ENCODE data around the gene CUL3. TPM values are rescaled to one million over a fixed set of nuclear protein-coding genes. Genes with fewer than 3 reads are reported as not detected.

The CUL3 gene
- total RNA-seq, 1 experiment from 2014 or later = 140 TPM

DNA sequence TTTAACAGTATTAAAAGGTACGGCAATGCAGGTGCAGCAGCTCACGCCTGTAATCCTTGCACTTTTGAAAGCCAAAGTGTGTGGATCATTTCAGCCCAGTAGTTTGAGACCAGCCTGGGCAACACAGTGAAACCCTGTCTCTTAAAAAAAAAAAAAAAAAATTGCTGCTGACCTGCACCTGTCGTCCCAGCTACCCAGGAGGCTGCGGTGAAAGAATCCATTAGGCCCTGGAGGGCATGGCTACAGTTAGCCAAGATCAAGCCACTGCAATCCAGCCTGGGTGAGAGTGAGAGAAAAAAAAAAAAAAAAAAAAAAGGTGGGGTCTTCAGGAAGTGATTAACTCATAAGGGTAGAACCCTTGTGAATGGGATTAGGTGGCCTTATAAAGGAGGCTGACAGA lies 12.8 kb downstream of the CUL3 start:
- CTCF ChIA-PET = no interaction called here
- Histone ChIP-seq H3K4me1 (ENCODE audit: insufficient read depth, low read length, poor library complexity, severe bottlenecking) (peaks cover 71% of the 10 kb centered on the region), H3K4me3 (ENCODE audit: low read depth, low read length, poor library complexity, severe bottlenecking) (no peak overlapping the region), H3K27me3 (replicated peaks; ENCODE audit: insufficient read depth, low read depth, low read length, poor library complexity) (no peaks in the 10 kb centered on the region), H3K9me3 (ENCODE audit: low read depth, low read length, poor library complexity, severe bottlenecking) (no peaks in the 10 kb centered on the region), H3K36me3 (ENCODE audit: insufficient read depth, low read length, poor library complexity, severe bottlenecking) (no peaks in the 10 kb centered on the region), H3K27ac (ENCODE audit: low read depth, low read length, poor library complexity, severe bottlenecking) (no peak overlapping the region)
- DNase-seq (ENCODE audit: low spot score) = no peak
- POLR2A ChIA-PET (ENCODE audit: low non-redundant PET) = no interaction called here
- intact Hi-C loops (cut with micrococcal nuclease; ENCODE audit: unreplicated experiment) = no loop called here
- TF ChIP-seq, protein P1, sequence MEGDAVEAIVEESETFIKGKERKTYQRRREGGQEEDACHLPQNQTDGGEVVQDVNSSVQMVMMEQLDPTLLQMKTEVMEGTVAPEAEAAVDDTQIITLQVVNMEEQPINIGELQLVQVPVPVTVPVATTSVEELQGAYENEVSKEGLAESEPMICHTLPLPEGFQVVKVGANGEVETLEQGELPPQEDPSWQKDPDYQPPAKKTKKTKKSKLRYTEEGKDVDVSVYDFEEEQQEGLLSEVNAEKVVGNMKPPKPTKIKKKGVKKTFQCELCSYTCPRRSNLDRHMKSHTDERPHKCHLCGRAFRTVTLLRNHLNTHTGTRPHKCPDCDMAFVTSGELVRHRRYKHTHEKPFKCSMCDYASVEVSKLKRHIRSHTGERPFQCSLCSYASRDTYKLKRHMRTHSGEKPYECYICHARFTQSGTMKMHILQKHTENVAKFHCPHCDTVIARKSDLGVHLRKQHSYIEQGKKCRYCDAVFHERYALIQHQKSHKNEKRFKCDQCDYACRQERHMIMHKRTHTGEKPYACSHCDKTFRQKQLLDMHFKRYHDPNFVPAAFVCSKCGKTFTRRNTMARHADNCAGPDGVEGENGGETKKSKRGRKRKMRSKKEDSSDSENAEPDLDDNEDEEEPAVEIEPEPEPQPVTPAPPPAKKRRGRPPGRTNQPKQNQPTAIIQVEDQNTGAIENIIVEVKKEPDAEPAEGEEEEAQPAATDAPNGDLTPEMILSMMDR (conservative IDR thresholded peaks at IDR 0.05; ENCODE audit: low read depth, low read length) = no peak
- TF ChIP-seq EZH2 (IDR thresholded peaks at IDR 0.05; ENCODE audit: borderline replicate concordance, low read depth, low read length, poor library complexity, severe bottlenecking) = no peak
- BruUV-seq (replicated peaks) = no TSS peak

DNA sequence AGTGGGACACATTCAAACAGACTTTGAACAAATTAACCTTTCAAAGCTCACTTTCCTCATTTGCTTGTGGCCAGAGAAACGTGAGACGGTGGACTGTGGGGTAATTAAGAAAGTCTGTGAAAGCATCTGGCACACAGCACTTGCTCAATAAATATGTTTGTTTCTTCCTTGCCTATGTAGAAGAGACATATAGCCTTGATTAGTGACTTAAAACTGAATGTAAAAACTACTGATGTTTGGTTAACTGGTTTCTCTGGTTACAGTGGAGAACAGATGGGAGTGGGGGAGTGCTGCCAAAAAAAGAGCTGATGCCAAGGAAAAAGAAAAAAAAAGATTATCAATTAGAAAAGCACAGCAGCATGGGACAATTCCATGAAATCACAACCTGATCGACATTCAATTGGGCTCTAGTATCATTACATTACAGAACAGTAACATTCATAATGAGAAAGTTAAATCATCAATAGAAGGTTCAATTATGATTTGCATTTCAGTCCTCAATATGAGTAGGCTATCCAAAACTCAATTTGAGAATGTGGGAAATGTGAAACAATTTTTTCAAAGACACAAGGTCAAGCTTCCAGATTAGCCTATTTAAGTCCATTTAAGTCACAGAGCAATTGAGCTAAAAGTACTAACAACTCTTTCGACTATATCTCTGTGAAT lies 14.7 kb downstream of the CUL3 start:
- no peak for TF ChIP-seq EZH2 (IDR thresholded peaks at IDR 0.05; ENCODE audit: borderline replicate concordance, low read depth, low read length, poor library complexity, severe bottlenecking)
- TF ChIP-seq, protein P1 (conservative IDR thresholded peaks at IDR 0.05; ENCODE audit: low read depth, low read length) = no peak
- no peak for DNase-seq (ENCODE audit: low spot score)
- ChIA-PET CTCF (no interaction called here), POLR2A (ENCODE audit: low non-redundant PET) (interaction anchor here (0.5 kb wide), 1 partner anchor 15 kb away, joined by 4 read pairs; no protein-coding TSS in a partner anchor)
- intact Hi-C loops (cut with micrococcal nuclease; ENCODE audit: unreplicated experiment) = no loop called here
- H3K4me3 ChIP-seq (ENCODE audit: low read depth, low read length, poor library complexity, severe bottlenecking) = no peak overlapping the region
- H3K4me1 ChIP-seq (ENCODE audit: insufficient read depth, low read length, poor library complexity, severe bottlenecking) = peaks cover 55% of the 10 kb centered on the region
- H3K36me3 ChIP-seq (ENCODE audit: insufficient read depth, low read length, poor library complexity, severe bottlenecking) = no peaks in the 10 kb centered on the region
- H3K9me3 ChIP-seq (ENCODE audit: low read depth, low read length, poor library complexity, severe bottlenecking) = peaks cover 6% of the 10 kb centered on the region
- H3K27ac ChIP-seq (ENCODE audit: low read depth, low read length, poor library complexity, severe bottlenecking) = no peak overlapping the region
- no peaks in the 10 kb centered on the region for H3K27me3 ChIP-seq (replicated peaks; ENCODE audit: insufficient read depth, low read depth, low read length, poor library complexity)
- BruUV-seq (replicated peaks) = no TSS peak

DNA sequence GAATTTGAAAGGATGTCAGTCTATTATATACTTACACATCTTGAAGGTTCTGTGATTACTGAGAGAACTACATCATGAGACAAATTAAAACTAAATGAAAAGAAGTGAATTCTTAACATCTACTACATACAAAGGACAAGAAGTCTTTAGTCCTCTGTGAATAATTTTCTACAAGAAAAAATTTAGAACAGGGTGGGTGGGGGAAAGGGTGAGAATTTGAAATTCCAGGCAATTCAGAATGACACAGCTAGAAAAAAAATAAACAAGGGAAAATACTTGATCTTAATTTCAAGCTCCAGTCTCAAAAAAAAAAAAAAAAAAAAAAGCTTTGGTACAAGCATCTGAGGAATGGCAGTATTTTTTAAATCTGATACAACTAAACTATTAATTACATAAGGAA lies 15.5 kb downstream of the CUL3 start:
- no peak for TF ChIP-seq EZH2 (IDR thresholded peaks at IDR 0.05; ENCODE audit: borderline replicate concordance, low read depth, low read length, poor library complexity, severe bottlenecking)
- TF ChIP-seq, protein P1 (conservative IDR thresholded peaks at IDR 0.05; ENCODE audit: low read depth, low read length) = no peak
- POLR2A ChIA-PET (ENCODE audit: low non-redundant PET) = interaction anchor here (0.5 kb wide), 1 partner anchor 16 kb away, joined by 4 read pairs; no protein-coding TSS in a partner anchor
- DNase-seq (ENCODE audit: low spot score) = no peak
- Histone ChIP-seq H3K27me3 (replicated peaks; ENCODE audit: insufficient read depth, low read depth, low read length, poor library complexity) (no peaks in the 10 kb centered on the region), H3K4me1 (ENCODE audit: insufficient read depth, low read length, poor library complexity, severe bottlenecking) (peaks cover 47% of the 10 kb centered on the region), H3K9me3 (ENCODE audit: low read depth, low read length, poor library complexity, severe bottlenecking) (peaks cover 6% of the 10 kb centered on the region), H3K27ac (ENCODE audit: low read depth, low read length, poor library complexity, severe bottlenecking) (no peak overlapping the region), H3K36me3 (ENCODE audit: insufficient read depth, low read length, poor library complexity, severe bottlenecking) (no peaks in the 10 kb centered on the region), H3K4me3 (ENCODE audit: low read depth, low read length, poor library complexity, severe bottlenecking) (no peak overlapping the region)
- intact Hi-C loops (cut with micrococcal nuclease; ENCODE audit: unreplicated experiment) = no loop called here
- CTCF ChIA-PET = no interaction called here
- BruUV-seq (replicated peaks) = no TSS peak

All from A673 (cell line).